ENCODE measurements around the gene FGF9. TPM values are rescaled to one million over a fixed set of nuclear protein-coding genes. Genes with fewer than 3 reads are reported as not detected.

Gene FGF9
- total RNA-seq (2021): 0.25 to 0.27 TPM (median 0.26 TPM) in 3 replicates
- Bru-seq, nascent RNA: percentile 25 among the genes with signal in this experiment
- long read RNA-seq, experiment 1: 0 reads
- long read RNA-seq, experiment 2: 0 reads
- long read RNA-seq, experiment 3: 0 reads

GRCh38 chr13:21670883-21671619 is at the start of gene FGF9:
FGF9 (plus strand) TSS chr13:21671073; CDS start chr13:21671913, 840 bp downstream.
- peak; percentile 81 for TF ChIP-seq FOXK1 (CRISPR knock-in tag; IDR thresholded peaks at IDR 0.05)
- 0 out of 2 replicates have a peak, but pooled peaks have one; percentile 41 for TF ChIP-seq MYBL2 (CRISPR knock-in tag; IDR thresholded peaks at IDR 0.05)
- no peak for TF ChIP-seq FOXJ3 (CRISPR knock-in tag; IDR thresholded peaks at IDR 0.05; ENCODE audit: borderline replicate concordance)
- peak; percentile 31; the same call in 1 of the 2 replicates for TF ChIP-seq ZNF317 (CRISPR knock-in tag; IDR thresholded peaks at IDR 0.05; ENCODE audit: borderline replicate concordance, low read depth)
- TF ChIP-seq E2F5 (CRISPR knock-in tag; IDR thresholded peaks at IDR 0.05): peak; percentile 58; the same call in 1 of the 2 replicates
- TF ChIP-seq TEAD1 (CRISPR knock-in tag; IDR thresholded peaks at IDR 0.05): peak; percentile 63; the same call in 1 of the 2 replicates
- TF ChIP-seq HMGXB4 (CRISPR knock-in tag; IDR thresholded peaks at IDR 0.05): peak; percentile 61; the same call in 1 of the 2 replicates
- peak; percentile 42; the same call in 1 of the 2 replicates for TF ChIP-seq NFE2L1 (CRISPR knock-in tag; IDR thresholded peaks at IDR 0.05)
- TF ChIP-seq ESRRA (CRISPR knock-in tag; IDR thresholded peaks at IDR 0.05; ENCODE audit: borderline replicate concordance): no peak
- 0 out of 2 replicates have a peak, but pooled peaks have one; percentile 53 for TF ChIP-seq PRRX2 (CRISPR knock-in tag; IDR thresholded peaks at IDR 0.05)
- TF ChIP-seq OVOL2 (CRISPR knock-in tag; IDR thresholded peaks at IDR 0.05; ENCODE audit: borderline replicate concordance): no peak
- no peak for TF ChIP-seq TCF7 (CRISPR knock-in tag; IDR thresholded peaks at IDR 0.05; ENCODE audit: low read depth)
- no peak for TF ChIP-seq USF1 (CRISPR knock-in tag; IDR thresholded peaks at IDR 0.05)
- 0 out of 2 replicates have a peak, but pooled peaks have one; percentile 27 for TF ChIP-seq E2F4 (CRISPR knock-in tag; IDR thresholded peaks at IDR 0.05; ENCODE audit: borderline replicate concordance, low read depth)
- TF ChIP-seq SP1 (CRISPR knock-in tag; conservative IDR thresholded peaks at IDR 0.05): peak; percentile 64
- TF ChIP-seq NR1H2 (CRISPR knock-in tag; IDR thresholded peaks at IDR 0.05): no peak
- TF ChIP-seq CBFB (CRISPR knock-in tag; IDR thresholded peaks at IDR 0.05; ENCODE audit: low read depth): no peak
- peak; percentile 68 for TF ChIP-seq ZNF423 (CRISPR knock-in tag; IDR thresholded peaks at IDR 0.05)
- peak; percentile 70; the same call in 1 of the 2 replicates for TF ChIP-seq ZBTB43 (CRISPR knock-in tag; IDR thresholded peaks at IDR 0.05)
- TF ChIP-seq TEAD4 (CRISPR knock-in tag; IDR thresholded peaks at IDR 0.05): no peak
- TF ChIP-seq RORB (CRISPR knock-in tag; IDR thresholded peaks at IDR 0.05): no peak
- no peak for TF ChIP-seq MXD4 (CRISPR knock-in tag; IDR thresholded peaks at IDR 0.05; ENCODE audit: borderline replicate concordance)
- peak; percentile 71; the same call in 1 of the 2 replicates for TF ChIP-seq ARID4B (CRISPR knock-in tag; IDR thresholded peaks at IDR 0.05; ENCODE audit: borderline replicate concordance)
- TF ChIP-seq FOXP4 (CRISPR knock-in tag; IDR thresholded peaks at IDR 0.05): peak; percentile 90
- ChIA-PET POLR2A (interaction anchor here (0.8 kb wide), 1 partner anchor 34 kb away, joined by 3 read pairs; no protein-coding TSS in a partner anchor), CTCF (interaction anchor here (0.7 to 5.0 kb wide), 2 partner anchors 33 to 512 kb away, joined by 3 to 22 read pairs; no protein-coding TSS in a partner anchor)
- Mint-ChIP-seq H3K4me1 (peaks cover 42% of the 10 kb centered on the region), H3K27me3 (ENCODE audit: low read depth) (peaks cover 89% of the 10 kb centered on the region), H3K36me3 (no peaks in the 10 kb centered on the region), H3K27ac (peak within 1 kb of the TSS; percentile 12; the same call in 1 of the 2 replicates), H3K9me3 (no peaks in the 10 kb centered on the region), H3K4me3 (peak within 1 kb of the TSS; percentile 86)
- DNase-seq (ENCODE audit: low spot score): peak; percentile 83
- peak; percentile 49 for ATAC-seq
